Sigmoid colon (tissue), 7 donors: ENCODE data around the gene CYS1. TPM values are rescaled to one million over a fixed set of nuclear protein-coding genes. Genes with fewer than 3 reads are reported as not detected.

Experiments used
- DNase-seq: peaks from one replicate; pipeline ENCODE4 v3.0.0-alpha.2; 2019
- H3K27ac ChIP-seq, 4 donors: fragments of 200-600 bp; sonication (generic); one replicate each; pipeline ENCODE4 v1.5.1; 2016 to 2019; ENCODE audit warnings: mild to moderate bottlenecking in 1 of 4
- H3K27me3 ChIP-seq, 3 donors: fragments of 200-600 bp; sonication (generic); one replicate each; pipeline ENCODE4 v1.5.1; 2019; ENCODE audit warnings: mild to moderate bottlenecking in 1 of 3
- H3K36me3 ChIP-seq, 4 donors: fragments of 200-600 bp; sonication (generic); one replicate each; pipeline ENCODE4 v1.5.1; 2016 to 2019
- H3K4me1 ChIP-seq, 4 donors: fragments of 200-600 bp; sonication (generic); one replicate each; pipeline ENCODE4 v1.5.1; 2017 to 2019
- H3K4me3 ChIP-seq, 4 donors: fragments of 200-600 bp; sonication (generic); one replicate each; pipeline ENCODE4 v1.5.1; 2017 to 2019; ENCODE audit warnings: mild to moderate bottlenecking in 2 of 4, moderate library complexity in 1 of 4
- H3K9me3 ChIP-seq, 4 donors: fragments of 200-600 bp in 3 of 4; sonication (generic) in 3 of 4; one replicate each; pipeline versions ENCODE4 v1.5.1 to v1.6.1; 2013 to 2019
- EP300 ChIP-seq, 4 donors: sonication (generic); formaldehyde crosslinking; IDR thresholded peaks; one replicate each; pipeline ENCODE4 v1.6.1; 2017; ENCODE audit warnings: antibody characterized with exemption in 4 of 4
- POLR2A ChIP-seq, 2 donors: fragments of 450-650 bp; IDR thresholded peaks; one replicate each; pipeline ENCODE4 v1.6.1; 2016; ENCODE audit warnings: antibody characterized with exemption in 2 of 2, mild to moderate bottlenecking in 2 of 2, moderate library complexity in 2 of 2
- POLR2AphosphoS5 ChIP-seq, 4 donors: sonication (generic); formaldehyde crosslinking; IDR thresholded peaks; one replicate each; pipeline ENCODE4 v1.6.1; 2017; ENCODE audit warnings: antibody characterized with exemption in 4 of 4
- WGBS, 2 donors: extraction: QIAGEN DNeasy Blood & Tissue Kit; methylation state at CpG; one replicate each; pipeline ENCODE4 v1.1.7; 2013; 5-methylcytosine and 5-hydroxymethylcytosine counted together
- intact Hi-C: fragments of 100-400 bp; cut with DNase I; formaldehyde crosslinking; loops from one replicate; pipeline ENCODE4 v1.15.1; 2023
- polyA plus RNA-seq, 3 donors: library from polyadenylated mRNA; stranded (reverse); fragments of 200-250 nt; gene quantifications; one replicate each; pipeline ENCODE4 v1.2.3, GENCODE V29; 2013
- total RNA-seq, 4 donors: library from RNA; depleted of rRNA; stranded (reverse); fragments of >200 nt; gene quantifications; one replicate each; pipeline ENCODE4 v1.1.0, GENCODE V29; 2016
- TF ChIP-seq, protein P1 (sequence below), 4 experiments: fragments of 450-650 bp in 3 of 4; fragments of 200-600 bp in 1 of 4; IDR thresholded peaks; one replicate each; pipeline ENCODE4 v1.5.1; 2016 to 2019; ENCODE audit warnings: antibody characterized with exemption in 4 of 4, mild to moderate bottlenecking in 3 of 4, moderate library complexity in 2 of 4
- donor health status: healthy with polysubstance abuse.
- donor health status: Bipolar disorder and iron deficiency.
- donor health status: healthy.

Gene CYS1
- total and polyA plus RNA-seq, 7 donors, result 0.46 to 24.6 (median 7.5) TPM

DNA sequence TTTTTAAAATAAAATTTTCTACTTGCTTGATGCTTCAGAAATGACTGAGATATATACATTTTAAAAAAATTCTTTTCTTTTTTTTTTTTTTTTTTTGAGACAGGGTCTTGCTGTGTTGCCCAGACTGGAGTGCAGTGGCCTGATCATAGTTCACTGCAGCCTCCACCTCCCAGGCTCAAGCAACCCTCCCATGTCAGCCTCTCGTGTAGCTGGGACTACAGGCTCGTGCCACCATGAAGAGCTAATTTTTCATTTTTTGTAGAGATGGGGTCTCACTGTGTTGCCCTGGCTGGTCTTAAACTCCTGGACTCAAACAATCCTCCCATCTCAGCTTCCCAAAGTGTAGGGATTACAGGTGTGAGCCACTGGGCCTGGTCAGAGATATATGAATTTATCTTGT, 12.9 kb downstream of the CYS1 start:
- Histone ChIP-seq H3K36me3 (peaks cover 0 to 9% (median 0%) of the 10 kb centered on the region in 4 donors), H3K4me3 (no peak overlapping the region), H3K27ac (no peak overlapping the region), H3K27me3 (no peaks in the 10 kb centered on the region), H3K4me1 (peaks cover 0 to 2% (median 0%) of the 10 kb centered on the region in 4 donors), H3K9me3 (no peaks in the 10 kb centered on the region)
- 98 to 99% methylated on average over 2 of the region's 2 CpGs for WGBS, 2 donors
- no peak for DNase-seq
- TF ChIP-seq, protein P1, sequence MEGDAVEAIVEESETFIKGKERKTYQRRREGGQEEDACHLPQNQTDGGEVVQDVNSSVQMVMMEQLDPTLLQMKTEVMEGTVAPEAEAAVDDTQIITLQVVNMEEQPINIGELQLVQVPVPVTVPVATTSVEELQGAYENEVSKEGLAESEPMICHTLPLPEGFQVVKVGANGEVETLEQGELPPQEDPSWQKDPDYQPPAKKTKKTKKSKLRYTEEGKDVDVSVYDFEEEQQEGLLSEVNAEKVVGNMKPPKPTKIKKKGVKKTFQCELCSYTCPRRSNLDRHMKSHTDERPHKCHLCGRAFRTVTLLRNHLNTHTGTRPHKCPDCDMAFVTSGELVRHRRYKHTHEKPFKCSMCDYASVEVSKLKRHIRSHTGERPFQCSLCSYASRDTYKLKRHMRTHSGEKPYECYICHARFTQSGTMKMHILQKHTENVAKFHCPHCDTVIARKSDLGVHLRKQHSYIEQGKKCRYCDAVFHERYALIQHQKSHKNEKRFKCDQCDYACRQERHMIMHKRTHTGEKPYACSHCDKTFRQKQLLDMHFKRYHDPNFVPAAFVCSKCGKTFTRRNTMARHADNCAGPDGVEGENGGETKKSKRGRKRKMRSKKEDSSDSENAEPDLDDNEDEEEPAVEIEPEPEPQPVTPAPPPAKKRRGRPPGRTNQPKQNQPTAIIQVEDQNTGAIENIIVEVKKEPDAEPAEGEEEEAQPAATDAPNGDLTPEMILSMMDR (IDR thresholded peaks at IDR 0.05), result no peak
- no peak for TF ChIP-seq POLR2A (IDR thresholded peaks at IDR 0.05)
- no peak for TF ChIP-seq POLR2AphosphoS5 (IDR thresholded peaks at IDR 0.05)
- no peak for TF ChIP-seq EP300 (IDR thresholded peaks at IDR 0.05)
- intact Hi-C loops, result no loop called here

DNA sequence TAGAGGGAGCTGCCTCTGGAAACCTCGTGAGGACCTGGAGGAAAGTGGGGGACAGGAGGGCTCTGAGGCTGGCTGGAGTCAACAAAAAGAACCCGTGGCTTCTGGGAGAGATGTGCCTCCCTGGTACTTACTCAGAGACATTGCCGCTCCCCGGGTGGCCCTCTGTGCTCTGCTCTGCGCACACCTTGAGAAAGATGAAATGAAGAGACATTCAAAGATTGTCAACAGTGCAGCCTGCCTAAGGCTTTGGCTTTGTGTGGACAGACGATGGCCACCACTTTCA, 14.5 kb downstream of the CYS1 start:
- WGBS, 2 donors, result 88 to 90% methylated on average over 6 of the region's 6 CpGs
- H3K9me3 ChIP-seq, result no peaks in the 10 kb centered on the region
- intact Hi-C loops, result no loop called here
- peaks cover 0 to under 1% (median 0%) of the 10 kb centered on the region in 4 donors for H3K4me1 ChIP-seq
- no peak overlapping the region for H3K4me3 ChIP-seq
- no peak for DNase-seq
- H3K27me3 ChIP-seq, result no peaks in the 10 kb centered on the region
- TF ChIP-seq, protein P1 (IDR thresholded peaks at IDR 0.05), result no peak
- no peak for TF ChIP-seq POLR2AphosphoS5 (IDR thresholded peaks at IDR 0.05)
- TF ChIP-seq POLR2A (IDR thresholded peaks at IDR 0.05), result no peak
- no peak for TF ChIP-seq EP300 (IDR thresholded peaks at IDR 0.05)
- no peak overlapping the region for H3K27ac ChIP-seq
- H3K36me3 ChIP-seq, result peaks cover 0 to 9% (median 0%) of the 10 kb centered on the region in 4 donors

DNA sequence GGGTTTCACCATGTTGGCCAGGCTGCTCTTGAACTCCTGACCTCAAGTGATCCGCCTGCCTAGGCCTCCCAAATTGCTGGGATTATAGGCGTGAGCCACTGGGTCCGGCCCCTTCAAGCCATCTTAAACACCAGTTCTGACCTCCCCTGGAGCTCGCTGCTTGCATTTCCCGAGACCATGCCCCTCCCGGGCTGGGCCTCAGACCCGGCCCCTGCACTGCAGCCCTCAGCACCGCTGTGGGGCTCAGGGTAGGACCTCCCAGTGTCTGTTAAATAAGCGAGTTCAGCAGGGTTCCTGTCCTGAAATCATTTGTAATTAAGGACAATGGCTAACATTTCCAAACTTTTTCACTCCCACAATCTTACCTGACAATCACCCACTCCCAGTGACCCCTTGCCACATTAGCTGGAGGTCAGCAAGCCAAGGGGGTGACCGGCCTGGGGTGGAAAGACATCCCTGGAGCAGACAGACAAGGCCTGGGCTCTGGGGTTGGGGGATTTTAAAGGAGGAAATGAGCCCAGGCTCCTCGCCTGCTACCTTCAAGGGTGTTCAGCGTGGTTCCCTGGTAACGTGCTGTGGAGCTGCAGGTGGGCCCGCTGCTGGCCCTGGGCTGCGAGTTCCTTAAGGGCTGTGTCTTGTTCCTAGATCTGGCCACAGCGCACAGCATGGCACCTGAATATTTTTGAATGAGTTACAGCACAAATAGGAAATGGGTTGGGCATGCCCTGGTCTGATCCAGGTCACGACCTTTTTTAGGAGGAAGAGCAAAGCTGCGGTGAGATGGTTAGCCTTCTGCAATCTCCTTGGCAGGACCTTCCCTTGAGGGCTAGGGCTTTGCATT, 15.1 kb downstream of the CYS1 start:
- DNase-seq, result no peak
- H3K9me3 ChIP-seq, result no peaks in the 10 kb centered on the region
- WGBS, 2 donors, result 86 to 88% methylated on average over 18 of the region's 18 CpGs

DNA sequence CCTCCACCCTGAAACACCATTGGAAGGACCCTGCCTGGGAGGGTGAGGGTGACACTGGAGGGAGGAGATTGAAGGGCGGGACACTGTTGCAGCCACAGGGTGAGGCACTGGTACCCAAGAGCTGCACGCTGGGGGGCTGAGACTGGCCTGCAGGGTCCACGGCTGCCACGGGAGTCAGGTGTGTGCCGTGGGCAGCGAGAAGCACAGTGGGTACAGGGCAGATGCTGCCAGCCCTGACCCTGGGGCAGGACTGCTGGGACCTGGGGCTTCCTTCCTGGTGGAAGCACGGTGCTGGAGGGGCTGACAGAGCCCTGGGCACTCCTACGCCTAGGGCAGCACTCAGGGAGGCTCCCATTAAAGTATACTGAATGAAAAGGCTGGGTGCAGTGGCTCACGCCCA, 16.6 kb downstream of the CYS1 start:
- Histone ChIP-seq H3K27ac (no peak overlapping the region), H3K9me3 (no peaks in the 10 kb centered on the region), H3K4me1 (peaks cover 0 to 8% (median 4%) of the 10 kb centered on the region in 4 donors), H3K27me3 (no peaks in the 10 kb centered on the region), H3K36me3 (peaks cover 0 to 9% (median 0%) of the 10 kb centered on the region in 4 donors), H3K4me3 (no peak overlapping the region)
- 86 to 92% methylated on average over 9 of the region's 9 CpGs for WGBS, 2 donors
- DNase-seq, result no peak
- TF ChIP-seq, protein P1 (IDR thresholded peaks at IDR 0.05), result no peak
- no peak for TF ChIP-seq POLR2AphosphoS5 (IDR thresholded peaks at IDR 0.05)
- TF ChIP-seq EP300 (IDR thresholded peaks at IDR 0.05), result no peak
- TF ChIP-seq POLR2A (IDR thresholded peaks at IDR 0.05), result no peak
- intact Hi-C loops, result no loop called here

More for the DNA sequence above, 15.1 kb downstream of the CYS1 start:
- no peaks in the 10 kb centered on the region for H3K27me3 ChIP-seq
- intact Hi-C loops, result no loop called here
- peaks cover 0 to 9% (median 0%) of the 10 kb centered on the region in 4 donors for H3K36me3 ChIP-seq
- H3K27ac ChIP-seq, result no peak overlapping the region
- peaks cover 0 to 6% (median 3%) of the 10 kb centered on the region in 4 donors for H3K4me1 ChIP-seq
- no peak overlapping the region for H3K4me3 ChIP-seq
- no peak for TF ChIP-seq POLR2AphosphoS5 (IDR thresholded peaks at IDR 0.05)
- TF ChIP-seq EP300 (IDR thresholded peaks at IDR 0.05), result no peak
- TF ChIP-seq POLR2A (IDR thresholded peaks at IDR 0.05), result no peak
- TF ChIP-seq, protein P1 (IDR thresholded peaks at IDR 0.05), result no peak
